ENCODE results near the gene DCC. TPM values are rescaled to one million over a fixed set of nuclear protein-coding genes. Genes with fewer than 3 reads are reported as not detected.

DCC gene
- polyA plus RNA-seq, 1 of the 3 experiments (the other 2 are of a cell fraction) = 0.20 TPM

DNA sequence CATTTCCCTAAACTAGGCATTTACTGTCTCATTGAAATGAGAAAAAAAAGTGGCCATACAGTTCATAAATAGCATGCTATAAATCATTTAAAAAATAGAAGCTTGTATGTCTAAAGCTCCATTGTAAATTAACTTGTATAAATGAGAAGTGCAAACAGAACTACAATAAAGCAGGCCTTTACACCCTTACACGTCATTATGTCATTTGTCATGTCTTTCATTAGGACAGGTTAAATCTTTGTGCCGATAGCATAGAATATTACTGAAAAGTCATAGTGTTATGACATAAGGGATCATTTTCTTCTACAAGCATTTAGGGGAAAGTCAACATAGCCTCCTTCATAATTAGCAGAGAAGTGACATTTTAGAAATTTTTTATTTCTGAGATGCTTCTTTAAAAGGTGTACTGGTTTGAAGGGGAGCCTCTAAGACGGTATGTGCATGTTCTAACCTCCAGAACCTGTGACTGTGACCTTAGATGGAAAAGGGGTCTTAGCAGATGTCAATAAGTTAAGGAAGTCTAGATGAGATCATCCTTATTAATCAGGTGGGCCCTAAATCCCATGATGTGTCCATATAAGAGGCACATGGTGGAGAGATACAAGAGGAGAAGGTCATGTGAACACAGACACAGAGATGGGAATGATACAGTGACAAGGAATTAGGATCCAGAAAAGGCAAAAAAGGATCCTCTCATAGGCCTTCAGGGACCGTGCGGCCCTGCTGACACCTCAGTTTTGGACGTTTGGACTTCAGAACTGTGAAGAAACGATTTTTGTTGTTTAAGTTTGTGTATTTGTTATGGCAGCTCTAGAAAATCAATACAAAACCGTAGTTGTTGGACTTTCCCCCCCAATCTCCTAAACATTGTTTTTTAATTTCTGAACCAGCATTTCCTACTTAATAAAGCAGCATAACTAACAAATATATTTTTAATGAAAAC lies 1020.8 kb downstream of the DCC start:
- no peaks in the 10 kb centered on the region for H3K79me2 ChIP-seq (ENCODE audit: insufficient read depth)
- H3K36me3 ChIP-seq (replicated peaks in 1 of 2; ENCODE audit: control insufficient read depth in 1 of 2, insufficient read depth in 2 of 2, low read length in 1 of 2) = no peaks in the 10 kb centered on the region
- no peak for TF ChIP-seq YY1 (IDR thresholded peaks at IDR 0.05; ENCODE audit: low read depth)
- no peak for TF ChIP-seq CHD2 (IDR thresholded peaks at IDR 0.05; ENCODE audit: low read length, partially characterized antibody)
- no peak for TF ChIP-seq RCOR1 (IDR thresholded peaks at IDR 0.05; ENCODE audit: low read length)
- TF ChIP-seq, protein P1, sequence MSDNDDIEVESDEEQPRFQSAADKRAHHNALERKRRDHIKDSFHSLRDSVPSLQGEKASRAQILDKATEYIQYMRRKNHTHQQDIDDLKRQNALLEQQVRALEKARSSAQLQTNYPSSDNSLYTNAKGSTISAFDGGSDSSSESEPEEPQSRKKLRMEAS (IDR thresholded peaks at IDR 0.05; ENCODE audit: low read depth) = no peak
- TF ChIP-seq NRF1 (IDR thresholded peaks at IDR 0.05; ENCODE audit: low read depth, low read length) = no peak
- no peak for TF ChIP-seq TCF12 (IDR thresholded peaks at IDR 0.05)
- no peak for DNase-seq
- POLR2A ChIA-PET = no interaction called here
- no peak overlapping the region for H3K4me2 ChIP-seq
- no peak overlapping the region for H2AFZ ChIP-seq (ENCODE audit: low read depth)
- no peaks in the 10 kb centered on the region for H3K4me1 ChIP-seq (ENCODE audit: control insufficient read depth in 1 of 2, insufficient read depth in 2 of 2, low read depth in 1 of 2, low read length in 1 of 2)
- H3K4me3 ChIP-seq (ENCODE audit: low read depth in 2 of 2, low read length in 1 of 2) = no peak overlapping the region
- no peak overlapping the region for H3K9ac ChIP-seq
- CTCF ChIA-PET = no interaction called here
- H3K27me3 ChIP-seq (ENCODE audit: insufficient read depth) = no peaks in the 10 kb centered on the region
- WGBS (ENCODE audit: low lambda C conversion rate) = 30% methylated on average over 8 of the region's 8 CpGs
- H3F3A ChIP-seq (replicated peaks; ENCODE audit: insufficient read depth) = no peaks in the 10 kb centered on the region
- no peaks in the 10 kb centered on the region for H4K20me1 ChIP-seq (ENCODE audit: insufficient read depth)
- H3K9me3 ChIP-seq = no peaks in the 10 kb centered on the region; the same call in 1 of the 2 replicates
- H3K9me2 ChIP-seq = no peaks in the 10 kb centered on the region
- no peak overlapping the region for H3K27ac ChIP-seq (ENCODE audit: low read depth in 2 of 2, low read length in 1 of 2)

DNA sequence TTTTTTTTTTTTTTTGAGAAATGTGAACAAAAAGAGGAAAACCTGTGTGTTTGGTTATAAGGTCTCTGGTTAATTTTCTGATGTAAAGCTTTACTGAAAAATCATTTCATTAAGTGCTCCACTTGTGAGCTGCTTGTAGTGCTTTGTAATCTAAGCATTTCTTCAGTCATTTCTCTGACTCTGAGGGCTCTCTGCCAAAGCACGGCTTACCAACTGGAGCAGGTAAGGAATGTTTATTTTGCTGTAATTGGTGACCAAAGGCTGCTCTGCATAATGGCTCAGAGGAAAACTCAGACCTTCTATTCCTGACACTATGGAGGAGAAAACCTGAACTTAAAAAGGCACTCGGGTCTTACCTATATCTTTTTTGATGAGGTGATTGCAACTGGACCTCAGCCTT lies 1035.6 kb downstream of the DCC start:
- POLR2A ChIA-PET = no interaction called here
- no peaks in the 10 kb centered on the region for H3K27me3 ChIP-seq (ENCODE audit: insufficient read depth)
- no peak for TF ChIP-seq CHD2 (IDR thresholded peaks at IDR 0.05; ENCODE audit: low read length, partially characterized antibody)
- no peak for TF ChIP-seq RAD21 (IDR thresholded peaks at IDR 0.05; ENCODE audit: low read length)
- no peak for TF ChIP-seq YY1 (IDR thresholded peaks at IDR 0.05; ENCODE audit: low read depth)
- TF ChIP-seq, protein P2, sequence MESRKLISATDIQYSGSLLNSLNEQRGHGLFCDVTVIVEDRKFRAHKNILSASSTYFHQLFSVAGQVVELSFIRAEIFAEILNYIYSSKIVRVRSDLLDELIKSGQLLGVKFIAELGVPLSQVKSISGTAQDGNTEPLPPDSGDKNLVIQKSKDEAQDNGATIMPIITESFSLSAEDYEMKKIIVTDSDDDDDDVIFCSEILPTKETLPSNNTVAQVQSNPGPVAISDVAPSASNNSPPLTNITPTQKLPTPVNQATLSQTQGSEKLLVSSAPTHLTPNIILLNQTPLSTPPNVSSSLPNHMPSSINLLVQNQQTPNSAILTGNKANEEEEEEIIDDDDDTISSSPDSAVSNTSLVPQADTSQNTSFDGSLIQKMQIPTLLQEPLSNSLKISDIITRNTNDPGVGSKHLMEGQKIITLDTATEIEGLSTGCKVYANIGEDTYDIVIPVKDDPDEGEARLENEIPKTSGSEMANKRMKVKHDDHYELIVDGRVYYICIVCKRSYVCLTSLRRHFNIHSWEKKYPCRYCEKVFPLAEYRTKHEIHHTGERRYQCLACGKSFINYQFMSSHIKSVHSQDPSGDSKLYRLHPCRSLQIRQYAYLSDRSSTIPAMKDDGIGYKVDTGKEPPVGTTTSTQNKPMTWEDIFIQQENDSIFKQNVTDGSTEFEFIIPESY (IDR thresholded peaks at IDR 0.05; ENCODE audit: borderline replicate concordance, low read depth) = no peak
- TF ChIP-seq MEF2A (IDR thresholded peaks at IDR 0.05; ENCODE audit: borderline replicate concordance, low read depth) = no peak
- no peak for TF ChIP-seq FOXM1 (IDR thresholded peaks at IDR 0.05; ENCODE audit: low read depth)
- no peak for TF ChIP-seq FOXJ3 (CRISPR knock-in tag; IDR thresholded peaks at IDR 0.05)
- TF ChIP-seq NRF1 (IDR thresholded peaks at IDR 0.05; ENCODE audit: low read depth, low read length) = no peak
- TF ChIP-seq TCF12 (IDR thresholded peaks at IDR 0.05) = no peak
- TF ChIP-seq JUND (IDR thresholded peaks at IDR 0.05) = no peak
- TF ChIP-seq, protein P3, sequence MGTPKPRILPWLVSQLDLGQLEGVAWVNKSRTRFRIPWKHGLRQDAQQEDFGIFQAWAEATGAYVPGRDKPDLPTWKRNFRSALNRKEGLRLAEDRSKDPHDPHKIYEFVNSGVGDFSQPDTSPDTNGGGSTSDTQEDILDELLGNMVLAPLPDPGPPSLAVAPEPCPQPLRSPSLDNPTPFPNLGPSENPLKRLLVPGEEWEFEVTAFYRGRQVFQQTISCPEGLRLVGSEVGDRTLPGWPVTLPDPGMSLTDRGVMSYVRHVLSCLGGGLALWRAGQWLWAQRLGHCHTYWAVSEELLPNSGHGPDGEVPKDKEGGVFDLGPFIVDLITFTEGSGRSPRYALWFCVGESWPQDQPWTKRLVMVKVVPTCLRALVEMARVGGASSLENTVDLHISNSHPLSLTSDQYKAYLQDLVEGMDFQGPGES (IDR thresholded peaks at IDR 0.05; ENCODE audit: low read depth, low read length) = no peak
- no peak for TF ChIP-seq TEAD4 (IDR thresholded peaks at IDR 0.05; ENCODE audit: borderline replicate concordance, insufficient read depth)
- no peak for TF ChIP-seq RCOR1 (IDR thresholded peaks at IDR 0.05; ENCODE audit: low read length)
- no peaks in the 10 kb centered on the region for H3K9me2 ChIP-seq
- 22% methylated on average over 2 of the region's 2 CpGs for WGBS (ENCODE audit: low lambda C conversion rate)
- no peaks in the 10 kb centered on the region for H4K20me1 ChIP-seq (ENCODE audit: insufficient read depth)
- H2AFZ ChIP-seq (ENCODE audit: low read depth) = no peak overlapping the region
- CTCF ChIA-PET = interaction anchor here (1.0 kb wide), 1 partner anchor 1755 kb away, joined by 3 read pairs; no protein-coding TSS in a partner anchor
- no peak overlapping the region for H3K27ac ChIP-seq (ENCODE audit: low read depth in 2 of 2, low read length in 1 of 2)
- H3K4me2 ChIP-seq = no peak overlapping the region
- H3K9ac ChIP-seq = no peak overlapping the region
- no peak overlapping the region for H3K4me3 ChIP-seq (ENCODE audit: low read depth in 2 of 2, low read length in 1 of 2)
- H3F3A ChIP-seq (replicated peaks; ENCODE audit: insufficient read depth) = no peaks in the 10 kb centered on the region
- no peaks in the 10 kb centered on the region for H3K36me3 ChIP-seq (replicated peaks in 1 of 2; ENCODE audit: control insufficient read depth in 1 of 2, insufficient read depth in 2 of 2, low read length in 1 of 2)
- H3K4me1 ChIP-seq (ENCODE audit: control insufficient read depth in 1 of 2, insufficient read depth in 2 of 2, low read depth in 1 of 2, low read length in 1 of 2) = peaks cover 0 to 3% of the 10 kb centered on the region in 2 experiments; a peak in 2 of 4 replicates
- DNase-seq = no peak
- H3K79me2 ChIP-seq (ENCODE audit: insufficient read depth) = no peaks in the 10 kb centered on the region
- no peaks in the 10 kb centered on the region for H3K9me3 ChIP-seq
